Naive B cell (primary cell): ENCODE results near the gene CTNNA1. TPM values are rescaled to one million over a fixed set of nuclear protein-coding genes. Genes with fewer than 3 reads are reported as not detected.
"Not testable (repeated sequence)": the region's sequence is repeated elsewhere in the genome, so short reads cannot be mapped to it uniquely, and the experiment has no call there.

ENCODE experiments used
- ATAC-seq, 2 donors: fragments of 150-1000 bp; cut with Tn5 transposase; 2 replicates each; pipeline ENCODE4 v1.10.0; 2021; ENCODE audit warnings: low read depth in 2 of 2, mild to moderate bottlenecking in 2 of 2, moderate library complexity in 2 of 2
- DNase-seq: peaks from one replicate; pipeline ENCODE4 v3.0.0; 2022
- H3K27ac Mint-ChIP-seq, 6 donors: one replicate each; pipeline ENCODE4 v1.8.0; 2020 to 2022; ENCODE audit warnings: mild to moderate bottlenecking in 6 of 6, mixed read lengths in 6 of 6, moderate library complexity in 5 of 6, inconsistent platforms in 2 of 6
- H3K27me3 Mint-ChIP-seq, 3 donors: one replicate each; pipeline ENCODE4 v1.8.0; 2021 to 2022; ENCODE audit warnings: mixed read lengths in 3 of 3, mild to moderate bottlenecking in 1 of 3
- H3K36me3 Mint-ChIP-seq, 2 donors: one replicate each; pipeline ENCODE4 v1.8.0; 2020 to 2022; ENCODE audit warnings: mixed read lengths in 2 of 2, inconsistent platforms in 1 of 2, mild to moderate bottlenecking in 1 of 2
- H3K4me1 Mint-ChIP-seq, 3 donors: one replicate each; pipeline ENCODE4 v1.8.0; 2020 to 2022; ENCODE audit warnings: mixed read lengths in 3 of 3, inconsistent platforms in 1 of 3, mild to moderate bottlenecking in 1 of 3, moderate library complexity in 1 of 3
- H3K4me3 Mint-ChIP-seq, 8 donors: one replicate each; pipeline ENCODE4 v1.8.0; 2020 to 2022; ENCODE audit warnings: mild to moderate bottlenecking in 8 of 8, mixed read lengths in 8 of 8, moderate library complexity in 8 of 8, inconsistent platforms in 2 of 8
- H3K9me3 Mint-ChIP-seq, 7 donors: one replicate each; pipeline ENCODE4 v1.8.0; 2020 to 2022; ENCODE audit warnings: mixed read lengths in 7 of 7, mild to moderate bottlenecking in 5 of 7, inconsistent platforms in 2 of 7, moderate library complexity in 1 of 7
- polyA plus RNA-seq, 6 donors: library from polyadenylated mRNA; unstranded; fragments of 300-500 nt; fragmentation: Illumina TruSeq; gene quantifications; one replicate each; pipeline ENCODE4 v1.2.3, GENCODE V29; 2021; ENCODE audit warnings: low read depth in 6 of 6

The CTNNA1 gene
- 10 to 100 TPM; 18.8 to 25.8 (median 23.7) TPM for polyA plus RNA-seq

DNA sequence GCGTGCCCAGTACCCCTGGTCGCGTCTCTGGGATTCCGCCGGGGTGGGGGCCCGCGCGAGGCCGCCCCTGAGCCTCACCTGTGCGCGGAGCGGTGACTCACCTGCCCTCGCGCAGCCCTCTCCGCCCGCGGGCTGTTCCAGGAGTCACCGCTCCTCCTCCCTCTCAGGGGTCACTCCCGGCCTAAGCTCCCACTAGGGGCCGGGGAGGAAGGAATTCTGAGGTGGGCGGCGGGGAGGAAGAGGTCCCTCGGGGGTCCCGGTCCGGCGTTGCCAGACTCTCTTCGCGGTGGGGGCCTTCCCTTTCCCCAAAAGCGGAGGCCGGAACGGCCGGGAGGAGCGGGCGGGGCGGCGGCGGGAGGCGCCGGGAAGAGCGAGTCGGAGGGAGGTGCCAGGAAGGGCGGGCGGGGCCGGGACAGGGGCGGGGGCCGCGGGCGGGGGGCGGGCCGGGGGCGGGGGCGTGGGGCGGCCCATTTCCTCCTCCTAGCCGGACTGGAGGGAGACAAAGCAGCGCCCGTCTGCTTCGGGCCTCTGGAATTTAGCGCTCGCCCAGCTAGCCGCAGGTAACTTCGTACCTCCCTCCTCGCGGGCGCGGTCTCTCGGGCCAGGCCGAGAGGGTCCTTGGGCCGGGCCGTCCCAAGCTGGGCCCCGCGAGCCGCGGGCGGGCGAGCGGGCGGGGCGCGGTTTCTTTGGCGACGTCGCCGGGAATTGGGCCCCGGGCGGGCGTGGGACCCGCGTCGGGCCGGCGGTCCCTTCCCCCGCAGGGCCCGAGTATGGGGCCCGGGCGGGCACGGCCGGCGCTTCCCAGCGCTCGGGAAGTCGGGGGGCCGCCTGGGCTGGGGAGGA is at the start of gene CTNNA1:
CTNNA1 (plus strand) TSS at position 475 of the 843 bp plus-strand sequence. CDS start 28,500 bp downstream, outside the sequence.
- peaks cover 31 to 44% (median 35%) of the 10 kb centered on the region in 3 donors for H3K4me1 Mint-ChIP-seq
- peak within 1 kb of the TSS; percentile 51 to 93 (median 87) for H3K27ac Mint-ChIP-seq
- no peaks in the 10 kb centered on the region for H3K27me3 Mint-ChIP-seq
- DNase-seq (peak; percentile 39), ATAC-seq (peak; percentile 66 to 69)
- H3K9me3 Mint-ChIP-seq, result peaks cover 5 to 12% (median 7%) of the 10 kb centered on the region in 7 donors
- H3K4me3 Mint-ChIP-seq, result peak within 1 kb of the TSS; percentile 85 to 94 (median 90)
- H3K36me3 Mint-ChIP-seq, result peaks cover 5 to 14% of the 10 kb centered on the region in 2 donors

GRCh38 chr5:138703777-138704176 is 49.4 kb upstream of the CTNNA1 start:
- not testable (repeated sequence) for H3K9me3 Mint-ChIP-seq, DNase-seq, H3K4me3 Mint-ChIP-seq, H3K27ac Mint-ChIP-seq, H3K4me1 Mint-ChIP-seq, ATAC-seq, H3K36me3 Mint-ChIP-seq
- H3K27me3 Mint-ChIP-seq, result peaks cover 50 to 52% (median 51%) of the 10 kb centered on the region in 3 donors

GRCh38 chr5:138705007-138705406 is 48.2 kb upstream of the CTNNA1 start:
- no peak for ATAC-seq
- Mint-ChIP-seq H3K4me1 (no peaks in the 10 kb centered on the region), H3K9me3 (peaks cover 0 to 5% (median 0%) of the 10 kb centered on the region in 7 donors), H3K36me3 (no peaks in the 10 kb centered on the region), H3K27ac (peak overlapping the region in 1 of 6 donors; percentile 34), H3K4me3 (no peak overlapping the region), H3K27me3 (peaks cover 41 to 50% (median 47%) of the 10 kb centered on the region in 3 donors)
- no peak for DNase-seq

DNA sequence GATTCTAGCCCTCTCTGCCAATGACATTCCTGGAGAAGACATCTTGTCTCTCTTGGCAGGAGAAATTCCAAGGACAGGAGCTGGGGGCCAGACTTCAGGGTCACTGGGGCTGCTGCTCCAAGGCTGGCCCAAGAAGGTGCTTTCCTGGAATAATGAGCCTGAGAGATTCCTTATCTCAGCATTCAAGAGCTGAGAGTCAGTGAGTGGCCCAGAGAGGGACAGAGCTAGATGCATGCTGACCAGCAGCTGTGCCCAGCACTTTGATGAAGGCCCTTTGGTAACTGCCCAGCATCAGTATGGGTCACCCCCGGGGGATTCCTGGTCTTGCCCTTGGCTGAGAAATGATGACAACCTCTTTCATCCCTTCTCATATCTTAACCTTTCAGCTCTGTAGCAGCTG is 47.7 kb upstream of the CTNNA1 start:
- DNase-seq (no peak), ATAC-seq (no peak)
- Mint-ChIP-seq H3K4me1 (no peaks in the 10 kb centered on the region), H3K27ac (no peak overlapping the region), H3K9me3 (peaks cover 0 to 5% (median 0%) of the 10 kb centered on the region in 7 donors), H3K36me3 (no peaks in the 10 kb centered on the region), H3K27me3 (peaks cover 36 to 46% (median 42%) of the 10 kb centered on the region in 3 donors), H3K4me3 (no peak overlapping the region)

- Mint-ChIP-seq H3K9me3 (peaks cover 0 to 3% (median 0%) of the 10 kb centered on the region in 7 donors), H3K4me1 (no peaks in the 10 kb centered on the region), H3K27me3 (peaks cover 25 to 38% (median 30%) of the 10 kb centered on the region in 3 donors), H3K36me3 (no peaks in the 10 kb centered on the region), H3K4me3 (no peak overlapping the region), H3K27ac (peak overlapping the region in 1 of 6 donors; percentile 20)
- ATAC-seq (no peak), DNase-seq (no peak)
These were observed 46.4 kb upstream of the CTNNA1 start for GRCh38 chr5:138706655-138707480.

DNA sequence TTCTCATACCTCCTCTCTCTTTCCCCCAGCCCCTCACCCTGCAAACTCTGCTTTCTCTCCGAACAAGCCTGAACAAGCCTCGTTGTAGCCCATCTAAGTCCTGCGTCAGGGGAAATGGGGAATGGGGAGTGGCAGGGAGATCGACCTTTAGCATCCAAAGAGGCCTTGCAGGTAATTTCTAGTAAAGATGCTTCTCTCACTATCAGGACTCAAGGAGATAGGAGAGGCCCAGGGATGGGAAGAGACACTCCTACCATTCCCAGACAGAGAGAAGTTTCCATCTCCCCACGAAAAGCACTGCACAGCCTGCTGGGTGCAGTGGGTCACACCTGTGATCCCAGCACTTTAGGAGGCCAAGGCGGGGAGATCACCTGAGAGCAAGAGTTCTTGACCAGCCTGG is 44.4 kb upstream of the CTNNA1 start:
- peaks cover 18 to 31% (median 30%) of the 10 kb centered on the region in 3 donors for H3K27me3 Mint-ChIP-seq
- peaks cover 0 to 3% (median 0%) of the 10 kb centered on the region in 7 donors for H3K9me3 Mint-ChIP-seq
- peak overlapping the region in 1 of 6 donors; percentile 3 for H3K27ac Mint-ChIP-seq
- no peak overlapping the region for H3K4me3 Mint-ChIP-seq
- no peak for DNase-seq
- ATAC-seq, result no peak
- no peaks in the 10 kb centered on the region for H3K4me1 Mint-ChIP-seq
- no peaks in the 10 kb centered on the region for H3K36me3 Mint-ChIP-seq

- Mint-ChIP-seq H3K27ac (no peak overlapping the region), H3K4me3 (no peak overlapping the region), H3K4me1 (no peaks in the 10 kb centered on the region), H3K27me3 (peaks cover 17 to 31% (median 30%) of the 10 kb centered on the region in 3 donors), H3K9me3 (peaks cover 0 to 3% (median 0%) of the 10 kb centered on the region in 7 donors), H3K36me3 (no peaks in the 10 kb centered on the region)
- DNase-seq, result no peak
- no peak for ATAC-seq
These were observed 44.0 kb upstream of the CTNNA1 start for GRCh38 chr5:138709202-138709601.

GRCh38 chr5:138711087-138711486 is 42.1 kb upstream of the CTNNA1 start:
- no peak overlapping the region for H3K27ac Mint-ChIP-seq
- H3K27me3 Mint-ChIP-seq, result peaks cover 17 to 30% (median 29%) of the 10 kb centered on the region in 3 donors
- no peaks in the 10 kb centered on the region for H3K4me1 Mint-ChIP-seq
- H3K36me3 Mint-ChIP-seq, result no peaks in the 10 kb centered on the region
- H3K9me3 Mint-ChIP-seq, result peaks cover 0 to 3% (median 0%) of the 10 kb centered on the region in 7 donors
- DNase-seq, result no peak
- ATAC-seq, result no peak
- no peak overlapping the region for H3K4me3 Mint-ChIP-seq

DNA sequence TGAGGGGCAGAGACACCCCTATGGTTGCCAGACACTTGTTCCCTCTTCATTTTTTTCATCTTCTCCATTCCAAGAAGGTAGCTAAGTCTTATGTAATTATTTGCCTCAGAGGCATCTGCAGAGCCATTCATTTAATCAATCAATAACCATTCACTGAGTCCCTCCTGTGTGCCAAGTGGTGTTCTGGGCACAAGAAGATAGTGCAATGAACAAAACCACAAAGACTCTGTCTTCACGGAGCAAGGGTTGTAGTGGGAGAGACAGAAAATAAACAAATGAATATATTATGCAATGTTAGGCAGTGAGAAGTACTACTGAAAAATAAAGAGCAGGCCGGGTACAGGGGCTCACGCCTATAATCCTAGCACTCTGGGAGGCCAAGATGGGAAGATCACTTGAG is 41.4 kb upstream of the CTNNA1 start:
- no peak for ATAC-seq
- no peaks in the 10 kb centered on the region for H3K4me1 Mint-ChIP-seq
- peaks cover 10 to 26% (median 23%) of the 10 kb centered on the region in 3 donors for H3K27me3 Mint-ChIP-seq
- H3K27ac Mint-ChIP-seq, result no peak overlapping the region
- no peak for DNase-seq
- H3K36me3 Mint-ChIP-seq, result no peaks in the 10 kb centered on the region
- H3K4me3 Mint-ChIP-seq, result no peak overlapping the region
- peaks cover 0 to 3% (median 0%) of the 10 kb centered on the region in 7 donors for H3K9me3 Mint-ChIP-seq

- Mint-ChIP-seq H3K4me3 (no peak overlapping the region), H3K27ac (no peak overlapping the region), H3K4me1 (no peaks in the 10 kb centered on the region), H3K27me3 (peaks cover 9 to 25% (median 22%) of the 10 kb centered on the region in 3 donors), H3K9me3 (peaks cover 0 to 2% (median 0%) of the 10 kb centered on the region in 7 donors), H3K36me3 (no peaks in the 10 kb centered on the region)
- DNase-seq, result no peak
- no peak for ATAC-seq
These were observed 40.9 kb upstream of the CTNNA1 start for GRCh38 chr5:138712324-138712723.

DNA sequence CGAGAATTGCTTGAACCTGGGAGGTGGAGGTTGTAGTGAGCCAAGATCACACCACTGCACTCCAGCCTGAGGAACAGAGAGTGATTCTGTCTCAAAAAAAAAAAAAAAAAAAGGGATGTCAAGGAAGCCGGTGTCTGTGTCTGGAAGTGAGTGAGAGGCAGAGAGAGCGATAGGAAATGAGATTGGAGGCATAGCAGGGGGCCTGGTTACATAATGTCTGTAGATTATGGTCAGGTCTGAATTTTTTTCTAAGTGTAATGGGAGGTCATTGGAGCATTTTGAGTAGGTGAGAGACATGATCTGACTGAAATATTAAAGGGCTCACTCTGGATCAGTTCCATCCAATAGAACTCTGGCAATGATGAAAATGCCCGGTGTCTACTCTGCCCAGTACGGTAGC is 40.4 kb upstream of the CTNNA1 start:
- H3K27me3 Mint-ChIP-seq, result peaks cover 9 to 22% (median 18%) of the 10 kb centered on the region in 3 donors
- no peaks in the 10 kb centered on the region for H3K36me3 Mint-ChIP-seq
- H3K4me1 Mint-ChIP-seq, result no peaks in the 10 kb centered on the region
- peak overlapping the region in 1 of 6 donors; percentile 44 for H3K27ac Mint-ChIP-seq
- peaks cover 0 to 2% (median 0%) of the 10 kb centered on the region in 7 donors for H3K9me3 Mint-ChIP-seq
- DNase-seq, result no peak
- ATAC-seq, result no peak
- H3K4me3 Mint-ChIP-seq, result no peak overlapping the region

- Mint-ChIP-seq H3K27ac (no peak overlapping the region), H3K27me3 (peaks cover 9 to 22% (median 16%) of the 10 kb centered on the region in 3 donors), H3K4me3 (no peak overlapping the region), H3K4me1 (no peaks in the 10 kb centered on the region), H3K9me3 (peaks cover 0 to 2% (median 0%) of the 10 kb centered on the region in 7 donors), H3K36me3 (no peaks in the 10 kb centered on the region)
- DNase-seq (no peak), ATAC-seq (no peak)
These were observed 40.0 kb upstream of the CTNNA1 start for GRCh38 chr5:138713247-138713646.

DNA sequence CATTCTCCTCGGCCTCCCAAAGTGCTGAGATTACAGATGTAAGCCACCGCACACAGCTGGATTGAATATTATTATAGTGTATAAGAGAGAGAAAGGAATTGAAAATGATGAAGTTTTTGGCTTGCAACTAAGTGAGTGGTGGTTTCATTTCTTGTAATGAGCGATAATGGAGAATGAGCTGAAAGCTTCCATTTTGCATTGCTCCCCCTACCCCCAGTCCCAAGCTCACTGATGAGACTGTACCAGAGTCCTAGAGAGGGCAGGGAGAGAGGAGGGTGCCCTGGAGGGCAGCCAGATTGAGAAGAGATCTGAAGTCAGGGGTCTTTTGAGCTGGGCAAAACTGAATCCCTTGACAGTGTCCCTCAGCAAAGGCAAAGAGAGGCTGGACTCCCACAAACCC is 38.5 kb upstream of the CTNNA1 start:
- no peak for DNase-seq
- no peaks in the 10 kb centered on the region for H3K4me1 Mint-ChIP-seq
- H3K9me3 Mint-ChIP-seq, result no peaks in the 10 kb centered on the region
- H3K27me3 Mint-ChIP-seq, result peaks cover 9 to 17% (median 9%) of the 10 kb centered on the region in 3 donors
- no peaks in the 10 kb centered on the region for H3K36me3 Mint-ChIP-seq
- H3K27ac Mint-ChIP-seq, result no peak overlapping the region
- ATAC-seq, result no peak
- H3K4me3 Mint-ChIP-seq, result no peak overlapping the region
